DOHH2 (cell line): ENCODE measurements around the gene FANCI.
A peak's percentile ranks its signal among the peaks of the same experiment; 100 is the strongest.

Experiments
- H3F3A ChIP-seq: fragments of 200-600 bp; sonication (generic), shearing (Covaris generic); 2 replicates; pipeline ENCODE4 v1.6.0; 2016; ENCODE audit warnings: antibody characterized with exemption, mild to moderate bottlenecking; ENCODE audit not compliant: control insufficient read depth, insufficient read depth
- H3K27ac ChIP-seq: fragments of 200-600 bp; sonication (generic); 2 replicates; pipeline ENCODE4 v1.5.1; 2014; ENCODE audit warnings: low read depth, mild to moderate bottlenecking, low read length, moderate library complexity
- H3K27me3 ChIP-seq: fragments of 200-600 bp; sonication (generic); 2 replicates; pipeline ENCODE4 v1.6.1; 2014; ENCODE audit warnings: mild to moderate bottlenecking, low read length, mixed read lengths; ENCODE audit not compliant: control insufficient read depth
- H3K36me3 ChIP-seq: fragments of 200-600 bp; sonication (generic); 2 replicates; pipeline ENCODE4 v1.6.1; 2014; ENCODE audit warnings: mild to moderate bottlenecking, low read length, moderate library complexity, mixed read lengths; ENCODE audit not compliant: control insufficient read depth
- H3K4me1 ChIP-seq: fragments of 200-600 bp; sonication (generic); 2 replicates; pipeline ENCODE4 v1.6.1; 2014; ENCODE audit warnings: mild to moderate bottlenecking, low read length, mixed read lengths; ENCODE audit not compliant: control insufficient read depth
- H3K4me2 ChIP-seq: fragments of 200-600 bp; sonication (generic); 2 replicates; pipeline ENCODE4 v1.6.0; 2014; ENCODE audit warnings: mild to moderate bottlenecking, low read length, moderate library complexity
- H3K4me3 ChIP-seq: fragments of 200-600 bp; sonication (generic); 2 replicates; pipeline ENCODE4 v1.5.1; 2014; ENCODE audit warnings: mild to moderate bottlenecking, low read length, mixed read lengths
- H3K79me2 ChIP-seq: fragments of 200-600 bp; sonication (generic); 2 replicates; pipeline ENCODE4 v1.6.1; 2014; ENCODE audit warnings: mild to moderate bottlenecking, low read length, mixed read lengths; ENCODE audit not compliant: control insufficient read depth
- H3K9me2 ChIP-seq: fragments of 200-600 bp; sonication (generic); replicated peaks from 2 replicates; pipeline ENCODE4 v1.6.1; 2014; ENCODE audit warnings: mild to moderate bottlenecking, low read length, mixed read lengths; ENCODE audit not compliant: control insufficient read depth
- H3K9me3 ChIP-seq: fragments of 200-600 bp; sonication (generic); 2 replicates; pipeline ENCODE4 v1.6.1; 2014; ENCODE audit warnings: antibody characterized with exemption, low read length, mixed read lengths; ENCODE audit not compliant: control insufficient read depth, insufficient read depth
- H4K20me1 ChIP-seq: fragments of 200-600 bp; sonication (generic); 2 replicates; pipeline ENCODE4 v1.6.0; 2014; ENCODE audit warnings: low read depth, mild to moderate bottlenecking, antibody characterized with exemption, low read length, moderate library complexity; ENCODE audit not compliant: control insufficient read depth, insufficient read depth
- EZH2phosphoT487 ChIP-seq: fragments of 200-600 bp; sonication (generic); IDR thresholded peaks from 2 replicates; pipeline ENCODE4 v1.6.1; 2017; ENCODE audit warnings: borderline replicate concordance, mild to moderate bottlenecking, antibody characterized with exemption, low read length, moderate library complexity, mixed read lengths
- TF ChIP-seq, protein P1 (sequence below): fragments of 200-600 bp; sonication (generic); IDR thresholded peaks from one replicate; pipeline ENCODE4 v1.5.1; 2014; ENCODE audit warnings: antibody characterized with exemption, mild to moderate bottlenecking, low read depth, low read length; ENCODE audit not compliant: poor library complexity, severe bottlenecking

The FANCI gene

DNA sequence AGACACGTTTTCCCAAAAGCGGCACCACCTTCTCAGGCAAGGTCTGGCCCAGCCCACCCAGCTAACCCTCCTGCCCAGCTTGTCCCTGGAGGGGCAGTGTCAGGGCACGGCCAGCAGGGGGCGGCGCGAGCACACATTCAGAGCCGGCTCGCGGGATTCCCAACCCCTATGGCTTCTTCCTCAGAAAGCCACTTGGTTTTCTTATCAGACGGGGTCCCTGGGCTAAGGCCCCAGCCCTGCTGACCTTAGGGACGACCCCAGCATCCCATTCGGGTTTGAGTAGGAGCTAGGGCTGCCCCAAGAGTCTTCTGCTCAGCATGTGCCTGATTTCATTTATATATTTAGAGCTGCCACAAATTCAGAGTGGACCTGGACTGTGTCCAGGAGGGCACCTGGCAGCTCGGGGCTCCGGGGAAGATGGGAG, 36.9 kb upstream of the FANCI start:
- Histone ChIP-seq H3K9me3 (no peaks in the 10 kb centered on the region), H3F3A (no peaks in the 10 kb centered on the region)

DNA sequence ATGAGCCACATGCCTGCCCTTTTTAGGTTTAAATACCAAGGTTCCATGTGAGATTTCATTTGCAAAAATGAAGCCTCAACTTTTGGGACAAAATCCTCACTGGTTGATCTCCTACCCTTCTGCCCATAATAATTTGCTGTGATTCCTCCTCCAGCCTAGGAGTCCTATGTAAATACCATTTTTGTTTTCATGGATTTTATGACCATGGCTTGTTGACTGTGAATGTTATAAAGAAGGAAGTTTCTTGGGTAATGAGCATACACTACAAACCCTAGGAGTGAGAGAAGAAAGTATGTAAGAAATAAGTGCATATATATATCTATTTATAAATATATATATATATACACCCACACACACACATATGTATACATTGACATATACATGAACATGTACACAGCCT, 35.5 kb upstream of the FANCI start:
- peaks cover 11% of the 10 kb centered on the region for H3K27me3 ChIP-seq
- H3K9me3 ChIP-seq: no peaks in the 10 kb centered on the region
- H3K4me2 ChIP-seq: no peak overlapping the region
- no peaks in the 10 kb centered on the region for H3F3A ChIP-seq
- TF ChIP-seq EZH2phosphoT487: no peak
- TF ChIP-seq, protein P1, sequence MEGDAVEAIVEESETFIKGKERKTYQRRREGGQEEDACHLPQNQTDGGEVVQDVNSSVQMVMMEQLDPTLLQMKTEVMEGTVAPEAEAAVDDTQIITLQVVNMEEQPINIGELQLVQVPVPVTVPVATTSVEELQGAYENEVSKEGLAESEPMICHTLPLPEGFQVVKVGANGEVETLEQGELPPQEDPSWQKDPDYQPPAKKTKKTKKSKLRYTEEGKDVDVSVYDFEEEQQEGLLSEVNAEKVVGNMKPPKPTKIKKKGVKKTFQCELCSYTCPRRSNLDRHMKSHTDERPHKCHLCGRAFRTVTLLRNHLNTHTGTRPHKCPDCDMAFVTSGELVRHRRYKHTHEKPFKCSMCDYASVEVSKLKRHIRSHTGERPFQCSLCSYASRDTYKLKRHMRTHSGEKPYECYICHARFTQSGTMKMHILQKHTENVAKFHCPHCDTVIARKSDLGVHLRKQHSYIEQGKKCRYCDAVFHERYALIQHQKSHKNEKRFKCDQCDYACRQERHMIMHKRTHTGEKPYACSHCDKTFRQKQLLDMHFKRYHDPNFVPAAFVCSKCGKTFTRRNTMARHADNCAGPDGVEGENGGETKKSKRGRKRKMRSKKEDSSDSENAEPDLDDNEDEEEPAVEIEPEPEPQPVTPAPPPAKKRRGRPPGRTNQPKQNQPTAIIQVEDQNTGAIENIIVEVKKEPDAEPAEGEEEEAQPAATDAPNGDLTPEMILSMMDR: no peak
- H3K4me1 ChIP-seq: peaks cover 6% of the 10 kb centered on the region
- no peak overlapping the region for H3K27ac ChIP-seq
- no peaks in the 10 kb centered on the region for H3K79me2 ChIP-seq
- H4K20me1 ChIP-seq: no peaks in the 10 kb centered on the region
- H3K9me2 ChIP-seq: no peaks in the 10 kb centered on the region
- H3K36me3 ChIP-seq: no peaks in the 10 kb centered on the region
- no peak overlapping the region for H3K4me3 ChIP-seq

More for the DNA sequence above, 36.9 kb upstream of the FANCI start:
- Histone ChIP-seq H3K4me3 (no peak overlapping the region), H3K9me2 (no peaks in the 10 kb centered on the region), H3K4me1 (peaks cover 6% of the 10 kb centered on the region), H3K27ac (no peak overlapping the region), H4K20me1 (no peaks in the 10 kb centered on the region), H3K36me3 (no peaks in the 10 kb centered on the region), H3K27me3 (peaks cover 11% of the 10 kb centered on the region; the same call in 1 of the 2 replicates), H3K79me2 (no peaks in the 10 kb centered on the region), H3K4me2 (peak overlapping the region; percentile 45)
- TF ChIP-seq EZH2phosphoT487: no peak
- TF ChIP-seq, protein P1: peak; percentile 97

DNA sequence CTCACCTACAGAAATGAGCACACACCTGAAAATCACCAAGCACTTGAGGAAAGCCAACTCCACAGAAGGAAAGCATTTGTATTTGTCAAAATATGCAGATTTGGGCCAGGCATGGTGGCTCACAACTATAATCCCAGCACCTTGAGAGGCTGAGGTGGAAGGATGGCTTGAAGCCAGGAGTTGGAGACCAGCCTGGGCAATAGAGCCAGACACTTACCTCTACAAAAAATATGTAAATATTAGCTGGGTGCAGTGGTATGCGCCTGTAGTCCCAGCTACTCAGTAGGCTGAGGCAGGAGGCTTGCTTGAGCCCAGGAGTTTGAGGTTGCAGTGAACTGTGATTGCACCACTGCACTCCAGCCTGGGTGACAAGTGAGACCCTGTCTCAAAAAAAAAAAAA, 34.7 kb upstream of the FANCI start:
- Histone ChIP-seq H4K20me1 (no peaks in the 10 kb centered on the region), H3K79me2 (no peaks in the 10 kb centered on the region), H3K4me1 (peaks cover 6% of the 10 kb centered on the region), H3K36me3 (no peaks in the 10 kb centered on the region), H3K9me3 (no peaks in the 10 kb centered on the region), H3K27ac (no peak overlapping the region), H3K4me2 (no peak overlapping the region), H3K9me2 (no peaks in the 10 kb centered on the region), H3F3A (no peaks in the 10 kb centered on the region), H3K4me3 (no peak overlapping the region), H3K27me3 (peaks cover 11% of the 10 kb centered on the region)
- TF ChIP-seq EZH2phosphoT487: no peak
- TF ChIP-seq, protein P1: no peak
